Activated CD8-positive, alpha-beta memory T cell treated with anti-CD3 and anti-CD28 coated beads, Interleukin-2, amount 50 U/mL, for 24 hours (primary cell): ENCODE results near the gene TMEM213.
"Not testable (repeated sequence)": the region's sequence is repeated elsewhere in the genome, so short reads cannot be mapped to it uniquely, and the experiment has no call there.

Experiments used
- DNase-seq: peaks from one replicate; pipeline ENCODE4 v3.0.0-alpha.2; 2020; ENCODE audit errors: extremely low read depth

TMEM213 gene

GRCh38 chr7:138797046-138797445 is 748 bp upstream of the TMEM213 start:
- DNase-seq = not testable (repeated sequence)

DNA sequence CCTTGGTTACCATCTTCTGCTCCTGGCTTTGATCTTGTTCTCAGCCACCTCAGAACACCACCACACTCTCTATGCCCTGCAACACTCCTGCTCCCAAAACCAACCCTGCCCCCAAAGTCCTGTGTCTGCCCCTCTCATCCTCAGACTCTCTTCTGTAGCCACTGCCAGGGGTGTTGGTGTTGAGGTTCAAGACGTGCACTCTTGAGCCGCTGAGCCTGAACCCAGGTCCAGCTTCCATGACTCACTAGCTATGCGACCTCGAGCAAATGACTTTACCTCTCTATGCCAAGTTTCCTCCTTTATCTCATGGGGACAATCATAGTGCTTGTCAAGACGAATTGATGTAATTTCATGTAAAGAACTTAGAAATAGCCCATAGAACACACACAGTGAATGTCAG is 1.0 kb downstream of the TMEM213 start:
- no peak for DNase-seq

DNA sequence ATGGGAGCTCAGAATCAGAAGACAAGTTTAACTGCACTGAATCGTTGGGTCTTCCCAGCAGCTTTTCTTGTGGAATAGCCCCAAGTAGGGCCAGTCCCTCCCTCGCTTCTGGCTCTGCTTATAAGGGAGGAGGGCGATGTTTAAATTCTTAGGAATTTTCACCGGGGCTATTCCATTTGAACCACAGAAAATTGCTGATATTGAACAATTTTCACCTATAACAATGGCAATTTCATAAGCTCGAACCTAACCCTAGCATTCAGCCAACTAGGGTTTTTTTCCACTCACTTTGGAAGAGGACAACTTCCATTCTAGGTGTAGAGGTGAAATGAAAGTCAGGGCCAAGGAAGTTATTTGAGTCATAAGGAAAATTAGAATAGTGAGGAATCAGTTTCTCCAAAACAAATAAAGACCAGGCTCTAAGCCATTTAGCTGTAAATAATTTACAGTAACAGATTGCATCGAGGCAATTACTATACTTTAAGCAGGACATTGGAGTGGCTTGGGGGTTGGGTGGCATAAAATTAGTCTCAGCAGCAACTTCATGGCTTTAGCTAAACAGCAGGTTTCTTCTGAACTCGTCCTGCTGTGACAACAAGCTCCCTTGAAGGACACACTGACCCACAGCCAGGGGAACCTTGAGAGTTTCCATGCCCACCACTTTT is 1.7 kb downstream of the TMEM213 start:
- DNase-seq = no peak

DNA sequence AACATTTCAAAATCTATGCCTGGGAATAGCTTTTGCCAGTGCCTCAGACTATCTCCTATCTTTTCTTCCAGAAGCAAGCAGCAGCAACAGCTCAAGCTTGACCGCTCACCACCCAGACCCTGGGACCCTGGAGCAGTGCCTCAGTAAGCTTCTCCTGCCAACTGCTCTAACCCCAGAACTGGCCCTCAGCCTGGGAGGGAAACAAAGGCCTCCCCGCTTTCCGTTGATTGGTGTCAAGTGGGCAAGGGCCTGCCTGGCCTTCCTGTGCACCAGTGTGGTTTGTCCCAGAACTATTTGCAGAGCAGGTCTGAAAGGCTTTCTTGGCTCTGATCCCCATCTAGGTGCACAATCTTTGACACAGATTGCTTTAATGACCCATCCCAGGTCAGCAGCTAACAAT is 3.5 kb downstream of the TMEM213 start:
- no peak for DNase-seq

GRCh38 chr7:138802706-138803105 is 4.9 kb downstream of the TMEM213 start:
- no peak for DNase-seq

DNA sequence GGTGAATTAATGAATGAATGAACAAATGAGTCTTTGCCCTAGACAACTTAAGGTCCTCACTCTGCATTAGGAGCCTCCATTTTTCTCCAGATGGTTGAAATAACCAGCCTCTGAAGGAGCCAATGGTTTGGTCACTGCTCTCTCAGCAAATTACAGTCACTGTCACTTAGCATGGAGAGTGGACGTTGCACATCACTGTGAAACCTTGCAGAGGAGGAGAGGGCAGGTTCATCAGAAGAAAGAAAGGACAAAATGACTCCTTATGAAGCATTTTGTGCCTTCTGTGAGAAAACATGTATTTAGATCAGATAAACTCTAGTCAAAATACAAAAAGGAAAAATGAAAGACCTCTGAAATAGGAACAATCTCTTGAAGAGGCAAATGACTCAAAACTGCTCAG is 6.8 kb downstream of the TMEM213 start:
- DNase-seq = no peak

DNA sequence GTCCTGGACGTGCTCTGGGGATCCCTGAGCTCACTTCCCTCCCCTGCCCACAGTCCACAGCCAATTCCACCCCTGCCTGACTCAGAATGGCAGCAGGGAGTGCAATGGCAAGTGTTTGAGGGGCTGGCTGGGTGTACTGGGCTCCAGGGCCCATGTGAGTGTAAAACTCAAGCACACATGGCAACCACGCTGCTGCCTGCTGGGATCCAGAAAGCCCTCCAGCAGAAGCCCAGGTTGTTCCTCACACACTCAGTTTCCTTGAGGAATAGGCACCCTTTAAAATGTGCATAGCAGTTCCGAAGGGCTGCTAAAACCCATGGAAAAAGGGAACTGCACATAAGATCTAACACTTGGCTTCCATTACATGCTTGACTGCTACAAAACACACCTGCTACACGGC is 11.6 kb downstream of the TMEM213 start:
- DNase-seq = no peak

- DNase-seq = not testable (repeated sequence)
These were observed 13.5 kb downstream of the TMEM213 start for GRCh38 chr7:138811327-138811726.

DNA sequence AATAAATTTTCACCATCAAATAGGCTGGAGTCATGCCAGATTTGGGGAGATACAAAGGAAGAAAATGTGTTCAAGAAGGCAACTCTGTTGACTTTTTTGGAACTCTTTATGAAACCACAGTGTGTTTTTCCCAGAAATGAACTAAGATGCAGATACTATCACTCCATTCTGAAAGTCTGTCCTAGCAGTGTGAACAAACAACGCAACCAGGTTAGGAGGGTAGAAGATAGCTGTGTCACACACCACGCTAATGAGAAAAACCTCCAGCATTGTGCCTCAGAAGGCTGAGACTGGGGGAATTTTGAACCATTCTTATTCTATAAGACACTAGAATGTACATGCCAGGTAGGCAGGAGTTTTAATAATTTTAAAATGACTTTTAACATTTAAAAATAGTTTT is 16.2 kb downstream of the TMEM213 start:
- DNase-seq = no peak

DNA sequence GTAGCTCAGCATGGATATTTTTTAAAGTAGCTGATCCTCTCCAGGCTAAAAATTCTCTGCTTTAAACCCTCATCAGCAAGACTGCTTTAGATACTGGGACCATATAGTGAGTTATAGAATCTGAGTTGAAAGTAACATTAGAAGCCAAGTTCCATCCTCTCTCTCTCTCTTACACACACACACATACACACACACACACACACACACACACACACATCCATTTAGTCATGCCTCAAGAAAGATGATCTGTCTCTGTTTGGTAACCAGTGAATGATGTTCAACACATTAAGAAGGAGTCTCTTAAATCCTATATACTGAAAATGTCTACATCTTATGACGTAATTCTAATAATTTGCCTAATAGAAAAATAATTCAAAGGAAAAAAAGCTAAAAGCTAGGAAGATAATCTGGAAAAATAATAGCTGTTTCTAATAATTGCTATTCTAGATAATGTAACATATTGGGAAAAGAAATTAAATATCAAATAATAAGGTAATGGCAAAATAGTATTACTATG is 17.1 kb downstream of the TMEM213 start:
- DNase-seq = no peak

GRCh38 chr7:138816650-138817049 is 18.9 kb downstream of the TMEM213 start:
- no peak for DNase-seq

- no peak for DNase-seq
These were observed 21.8 kb downstream of the TMEM213 start for GRCh38 chr7:138819625-138820024.

DNA sequence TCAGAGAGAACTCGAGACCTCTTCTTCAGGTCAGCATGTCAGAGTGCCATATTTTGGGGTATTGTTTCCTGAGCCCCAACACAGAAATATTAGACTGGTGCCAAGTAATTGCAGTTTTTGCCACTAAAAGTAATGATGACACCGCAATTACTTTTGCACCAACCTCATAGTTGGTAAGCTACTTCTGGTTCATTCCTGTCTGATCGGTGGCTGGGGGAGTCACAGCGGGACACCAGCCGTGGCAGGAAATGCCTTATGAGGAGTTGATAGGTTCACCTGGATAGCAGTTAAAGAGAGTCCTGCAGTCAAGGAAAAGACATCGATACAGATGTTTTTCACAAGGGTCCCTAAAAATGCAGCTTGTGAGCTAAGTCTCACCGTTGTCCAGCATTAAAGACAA is 24.1 kb downstream of the TMEM213 start:
- DNase-seq = no peak

- no peak for DNase-seq
These were observed 25.2 kb downstream of the TMEM213 start for GRCh38 chr7:138822867-138823535.

- DNase-seq = no peak
These were observed 27.4 kb downstream of the TMEM213 start for GRCh38 chr7:138825049-138825721.

GRCh38 chr7:138828302-138828701 is 30.5 kb downstream of the TMEM213 start:
- no peak for DNase-seq

- DNase-seq = no peak
These were observed 31.5 kb downstream of the TMEM213 start for GRCh38 chr7:138829335-138829734.

DNA sequence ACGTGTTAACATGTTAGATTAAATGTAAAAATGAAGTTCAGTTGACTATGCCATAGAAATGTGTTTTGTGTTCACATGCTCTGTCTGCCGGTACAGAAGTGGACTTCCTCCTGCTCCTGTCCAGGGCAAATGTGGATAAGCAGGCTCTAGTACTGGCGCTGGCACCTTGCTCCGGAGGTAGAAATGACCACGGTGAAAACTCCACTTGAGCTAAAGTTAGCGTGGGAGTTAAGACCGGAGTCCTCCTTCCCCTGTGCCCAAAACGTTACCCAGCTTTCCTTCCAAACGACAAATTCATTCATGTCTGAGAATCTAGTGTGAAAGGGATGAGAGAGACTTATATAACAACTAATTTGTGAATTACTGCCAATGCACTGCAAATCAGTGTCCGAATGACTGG is 35.2 kb downstream of the TMEM213 start:
- DNase-seq = no peak

DNA sequence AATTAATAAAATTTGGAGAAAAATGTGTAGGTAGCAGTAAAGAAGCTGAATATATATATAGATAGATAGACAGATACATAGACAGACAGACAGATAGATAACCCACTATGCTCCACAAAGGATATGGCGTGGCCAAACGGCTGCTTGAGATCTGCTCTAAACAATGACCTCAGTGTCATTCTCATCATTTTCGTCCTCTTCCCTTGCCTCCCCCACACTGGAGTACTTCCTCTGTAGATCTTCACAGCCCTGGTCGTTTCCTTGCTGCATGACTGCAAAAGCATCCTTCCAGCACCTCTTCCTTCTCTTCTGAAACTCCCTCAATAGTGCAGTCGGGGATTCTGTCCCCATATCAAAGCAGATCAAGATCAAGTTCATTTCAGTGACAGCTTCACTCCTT is 35.8 kb downstream of the TMEM213 start:
- no peak for DNase-seq

DNA sequence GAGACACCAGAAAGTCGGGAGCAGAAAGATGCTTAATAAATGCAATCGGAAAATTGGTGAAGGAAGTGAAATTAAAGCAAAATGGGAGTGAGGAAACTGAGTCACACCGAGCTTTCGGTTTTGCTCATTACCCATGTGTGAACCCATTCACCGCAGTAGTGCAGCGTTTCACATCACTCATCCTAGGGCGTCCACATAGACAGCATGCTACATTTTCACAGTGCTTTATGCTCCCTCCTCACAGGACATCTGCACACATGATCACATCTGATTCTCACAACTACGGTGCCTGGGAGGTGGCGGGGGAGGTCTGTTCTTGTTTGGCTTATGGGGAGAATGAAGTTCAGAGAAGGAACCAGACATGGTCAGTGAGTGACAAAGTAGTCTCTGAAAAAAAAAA is 36.8 kb downstream of the TMEM213 start:
- no peak for DNase-seq

- no peak for DNase-seq
These were observed 37.3 kb downstream of the TMEM213 start for GRCh38 chr7:138835087-138835486.

DNA sequence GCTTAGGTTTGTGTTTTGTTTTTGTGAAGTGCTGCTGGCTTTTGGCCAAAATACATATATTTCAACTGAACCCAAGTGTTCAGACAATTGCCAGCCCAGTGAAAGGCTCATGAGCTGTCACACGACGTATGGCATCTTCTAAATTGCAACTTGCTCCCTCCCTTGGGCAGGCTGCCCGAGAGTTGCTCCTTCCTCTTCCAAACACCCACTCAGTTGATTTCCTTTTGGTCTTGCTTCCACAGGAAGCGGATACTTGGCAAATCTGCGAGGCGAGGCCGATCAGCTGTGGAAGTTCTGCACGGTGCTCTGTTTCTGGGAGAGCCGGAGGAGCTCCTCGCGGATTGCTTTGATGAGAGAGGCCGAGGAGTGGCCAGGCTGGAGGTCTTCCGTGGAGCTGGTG is 39.8 kb downstream of the TMEM213 start:
- no peak for DNase-seq

- DNase-seq = no peak
These were observed 40.4 kb downstream of the TMEM213 start for GRCh38 chr7:138838166-138838565.
